NCI-H146 treated with DMSO at 0.1 percent for 48 hours (cell line): ENCODE data around the gene CERCAM.
"Not testable (repeated sequence)": the region's sequence is repeated elsewhere in the genome, so short reads cannot be mapped to it uniquely, and the experiment has no call there.

ENCODE experiments used
- DNase-seq: peaks from one replicate; lab custom pipeline; 2025; ENCODE audit not compliant: unreplicated experiment; lab: John Stamatoyannopoulos, UW

The CERCAM gene

GRCh38 chr9:128392302-128393144 is 28.1 kb upstream of the CERCAM start:
- no peak for DNase-seq

- DNase-seq: no peak
These were observed 27.4 kb upstream of the CERCAM start for GRCh38 chr9:128393145-128393775.

- no peak for DNase-seq
These were observed 26.7 kb upstream of the CERCAM start for GRCh38 chr9:128393970-128394369.

GRCh38 chr9:128394379-128395168 is 26.1 kb upstream of the CERCAM start:
- no peak for DNase-seq

GRCh38 chr9:128396970-128397613 is 23.6 kb upstream of the CERCAM start:
- no peak for DNase-seq

GRCh38 chr9:128397831-128398230 is 22.8 kb upstream of the CERCAM start:
- DNase-seq: no peak

GRCh38 chr9:128399861-128400260 is 20.8 kb upstream of the CERCAM start:
- no peak for DNase-seq

- no peak for DNase-seq
These were observed 16.1 kb upstream of the CERCAM start for GRCh38 chr9:128404560-128404959.

- no peak for DNase-seq
These were observed 15.4 kb upstream of the CERCAM start for GRCh38 chr9:128405077-128405779.

GRCh38 chr9:128405780-128406171 is 14.9 kb upstream of the CERCAM start:
- DNase-seq: no peak

GRCh38 chr9:128406848-128407391 is 13.7 kb upstream of the CERCAM start:
- no peak for DNase-seq

- no peak for DNase-seq
These were observed 11.7 kb upstream of the CERCAM start for GRCh38 chr9:128408963-128409431.

- no peak for DNase-seq
These were observed 11.2 kb upstream of the CERCAM start for GRCh38 chr9:128409450-128409849.

GRCh38 chr9:128409978-128410377 is 10.7 kb upstream of the CERCAM start:
- no peak for DNase-seq

- no peak for DNase-seq
These were observed 9.1 kb upstream of the CERCAM start for GRCh38 chr9:128411364-128412119.

- peak; percentile 36 for DNase-seq
These were observed 8.4 kb upstream of the CERCAM start for GRCh38 chr9:128412120-128412790.

- DNase-seq: not testable (repeated sequence)
These were observed 6.9 kb upstream of the CERCAM start for GRCh38 chr9:128413728-128414127.

GRCh38 chr9:128414461-128414860 is 6.2 kb upstream of the CERCAM start:
- DNase-seq: no peak

- no peak for DNase-seq
These were observed 5.4 kb upstream of the CERCAM start for GRCh38 chr9:128415281-128415680.
